Measurements from ENCODE around the gene ZNF608.

Gene ZNF608

DNA sequence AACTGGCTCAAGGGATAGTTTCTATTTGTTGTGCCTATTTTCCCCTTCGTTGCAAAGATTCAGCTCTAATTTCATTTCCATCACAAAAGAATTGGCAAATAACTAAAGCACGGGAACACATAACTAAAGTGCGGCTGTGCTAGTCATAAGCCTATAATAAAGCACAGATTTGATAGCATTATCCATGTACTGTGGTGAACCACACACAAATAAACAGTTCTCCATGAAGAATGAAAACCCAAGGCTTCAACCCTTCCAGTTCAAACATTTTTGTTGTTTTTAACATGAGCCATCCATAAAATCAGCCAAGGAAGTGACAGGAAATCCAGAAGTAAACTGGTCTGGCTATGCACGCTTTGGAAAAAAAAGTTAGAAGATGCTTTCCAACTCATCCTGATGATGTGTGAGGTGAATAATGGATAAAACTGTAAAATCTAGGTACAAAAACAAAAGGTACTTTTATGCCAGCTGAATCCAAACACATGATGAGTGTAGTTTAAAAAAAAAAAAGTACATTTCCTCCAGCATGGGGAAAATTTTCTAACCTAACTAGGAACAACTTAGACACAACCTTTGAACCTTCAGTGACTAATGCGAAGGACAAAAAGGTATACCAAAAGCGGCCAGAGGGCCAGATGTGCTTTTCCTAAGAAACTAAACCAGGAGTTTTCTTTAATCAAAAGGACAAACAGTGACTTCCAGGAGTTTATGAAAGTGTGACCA is 10.2 kb downstream of the ZNF608 start:
- Mint-ChIP-seq H3K4me3 (no peak overlapping the region), H3K27me3 (peaks cover 39% of the 10 kb centered on the region), H3K9me3 (no peaks in the 10 kb centered on the region), H3K4me1 (ENCODE audit: low read depth) (peaks cover 9% of the 10 kb centered on the region), H3K36me3 (ENCODE audit: low read depth) (no peaks in the 10 kb centered on the region), H3K27ac (no peak overlapping the region)

DNA sequence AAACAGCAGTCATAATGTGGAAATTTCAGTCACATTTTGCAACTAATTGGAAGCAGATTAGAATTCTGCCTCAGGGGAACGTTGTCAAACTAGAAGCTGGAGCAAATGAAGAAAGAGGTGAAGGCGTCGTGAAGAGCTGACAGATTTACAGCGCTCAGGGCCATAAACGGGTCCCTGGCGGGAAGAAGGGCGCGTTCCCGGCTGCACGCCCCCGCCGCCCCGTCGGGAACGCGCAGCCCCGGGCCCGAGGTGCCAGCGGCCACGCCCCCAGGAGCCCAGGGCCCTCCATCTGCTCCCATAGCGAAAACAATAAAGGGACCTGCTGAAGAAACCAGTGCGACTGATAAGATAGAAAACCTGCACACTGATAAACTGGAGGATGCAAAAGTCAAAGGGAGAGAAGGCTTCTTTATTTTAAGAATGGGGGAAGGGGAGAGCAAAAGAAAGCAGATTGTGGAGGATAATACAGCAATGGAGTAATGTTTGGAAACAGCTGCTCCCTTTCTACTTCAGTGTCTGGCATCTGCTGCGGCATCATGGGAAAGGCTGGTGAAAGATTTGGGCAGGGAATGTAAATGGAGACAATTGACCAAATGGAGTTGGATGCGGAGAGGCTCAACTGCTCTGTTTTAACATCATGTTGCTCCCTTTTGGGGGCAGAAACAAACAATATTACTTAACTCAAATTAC is 11.1 kb downstream of the ZNF608 start:
- H3K4me3 Mint-ChIP-seq, result peak overlapping the region; percentile 47

DNA sequence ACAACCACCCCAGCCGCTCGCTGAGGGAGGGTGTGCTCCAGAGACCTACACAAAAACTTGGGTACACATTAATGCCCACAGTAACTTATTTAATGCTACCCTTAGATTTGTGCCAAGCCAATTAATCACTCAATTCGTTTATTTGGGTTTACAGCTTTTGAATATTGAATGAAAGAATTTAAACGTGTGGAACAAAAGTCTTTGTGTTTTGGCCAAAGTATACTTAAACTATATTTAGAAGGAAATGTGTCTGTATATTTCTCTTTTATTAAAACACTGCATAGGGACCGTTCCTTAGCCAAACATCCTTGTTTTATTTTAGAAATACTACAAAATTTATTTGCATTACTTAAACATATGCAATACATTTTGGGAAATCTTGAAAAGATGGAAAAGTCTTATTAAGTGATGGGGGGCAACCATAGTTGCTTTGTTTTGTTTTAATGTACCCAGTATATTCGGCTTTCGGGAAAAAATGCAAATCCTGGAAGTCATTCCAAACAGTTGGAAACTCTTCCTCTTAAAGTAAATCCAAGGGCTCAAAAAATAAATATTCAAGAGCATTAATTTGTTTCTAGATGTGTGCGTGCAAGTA is 11.8 kb downstream of the ZNF608 start:
- Mint-ChIP-seq H3K9me3 (no peaks in the 10 kb centered on the region), H3K4me3 (peak overlapping the region; percentile 47), H3K4me1 (ENCODE audit: low read depth) (peaks cover 3% of the 10 kb centered on the region), H3K27ac (no peak overlapping the region), H3K27me3 (peaks cover 34% of the 10 kb centered on the region), H3K36me3 (ENCODE audit: low read depth) (no peaks in the 10 kb centered on the region)

More for the DNA sequence above, 11.1 kb downstream of the ZNF608 start:
- no peaks in the 10 kb centered on the region for H3K9me3 Mint-ChIP-seq
- no peaks in the 10 kb centered on the region for H3K36me3 Mint-ChIP-seq (ENCODE audit: low read depth)
- H3K4me1 Mint-ChIP-seq (ENCODE audit: low read depth), result peaks cover 3% of the 10 kb centered on the region
- no peak overlapping the region for H3K27ac Mint-ChIP-seq
- H3K27me3 Mint-ChIP-seq, result peaks cover 39% of the 10 kb centered on the region

DNA sequence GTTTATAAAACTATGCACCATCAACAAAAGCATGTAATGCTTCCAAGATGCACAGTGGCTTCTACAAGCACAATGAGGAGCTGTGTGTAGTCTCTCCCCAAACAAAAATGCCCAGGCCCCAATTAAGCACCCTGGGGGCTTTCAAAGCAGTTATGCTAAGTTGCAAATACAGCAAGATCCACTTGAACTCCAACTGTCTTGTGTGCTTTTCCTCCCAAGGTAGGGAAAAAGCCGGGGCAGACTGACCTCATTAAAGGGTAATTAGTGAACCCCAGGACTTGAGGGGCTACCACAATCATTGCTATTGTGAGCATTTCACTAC is 13.1 kb downstream of the ZNF608 start:
- Mint-ChIP-seq H3K4me1 (ENCODE audit: low read depth) (peaks cover 3% of the 10 kb centered on the region), H3K27me3 (peaks cover 24% of the 10 kb centered on the region), H3K4me3 (no peak overlapping the region), H3K27ac (no peak overlapping the region), H3K36me3 (ENCODE audit: low read depth) (no peaks in the 10 kb centered on the region), H3K9me3 (no peaks in the 10 kb centered on the region)

DNA sequence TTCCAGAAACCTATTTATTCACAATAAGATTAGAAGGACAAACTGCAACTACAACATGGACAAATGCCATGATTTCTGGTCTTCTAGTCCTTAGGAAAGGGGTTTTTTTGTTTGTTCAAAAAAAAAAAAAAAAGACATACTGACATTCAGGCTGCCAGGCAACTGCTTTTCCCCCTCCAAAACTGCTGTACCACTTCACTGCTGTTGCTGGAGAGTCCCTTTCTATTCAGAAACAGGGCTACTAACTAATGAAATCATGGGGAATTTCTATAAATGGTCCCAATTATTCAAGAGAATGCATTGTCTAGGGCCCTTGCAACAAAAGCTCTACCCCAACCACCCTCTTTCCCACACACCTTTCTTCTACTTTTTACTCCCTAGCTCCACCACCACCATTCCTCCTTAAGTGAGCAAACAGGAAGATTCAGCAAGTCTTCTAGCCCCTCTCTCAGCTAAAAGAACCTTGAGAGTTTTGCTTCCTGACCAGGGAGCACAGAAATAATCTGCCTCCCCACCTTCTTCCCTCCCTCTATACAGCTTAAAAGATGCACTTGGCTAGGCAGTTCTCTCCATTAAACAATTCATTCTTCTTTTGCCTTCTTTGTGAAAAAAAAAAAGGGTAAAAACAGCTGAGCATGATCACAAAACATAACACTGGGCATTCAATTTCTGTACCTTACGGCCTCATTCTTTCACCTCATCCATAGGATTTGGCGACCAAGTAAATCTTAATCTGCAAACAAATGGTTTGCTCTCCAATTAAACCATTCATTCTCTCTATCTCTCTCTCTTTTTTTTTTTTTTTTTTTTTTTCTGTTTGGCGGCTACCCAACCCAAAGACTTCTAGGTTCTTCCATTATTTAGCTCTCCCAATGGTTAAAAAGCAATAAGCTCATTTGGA is 13.8 kb downstream of the ZNF608 start:
- no peaks in the 10 kb centered on the region for H3K9me3 Mint-ChIP-seq
- H3K4me1 Mint-ChIP-seq (ENCODE audit: low read depth), result peaks cover 3% of the 10 kb centered on the region
- no peak overlapping the region for H3K4me3 Mint-ChIP-seq

DNA sequence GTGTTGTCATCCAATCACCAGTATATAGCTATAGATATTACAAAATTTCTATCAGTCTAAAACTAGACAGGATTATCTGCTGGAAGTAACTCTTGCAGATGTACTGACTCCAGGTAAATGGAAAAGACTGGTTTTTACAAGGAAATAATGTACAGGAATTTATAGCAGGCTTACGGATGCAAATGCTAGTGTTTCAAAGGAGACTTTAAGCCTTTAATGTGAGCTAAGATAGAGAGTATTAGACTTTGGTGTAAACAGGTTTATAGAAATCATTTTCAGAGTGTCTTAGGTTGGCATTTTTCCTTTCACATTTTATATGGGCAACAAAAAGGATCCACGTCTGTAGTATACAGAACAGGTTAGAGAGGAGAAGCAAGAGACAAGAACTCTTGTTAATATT is 16.1 kb downstream of the ZNF608 start:
- Mint-ChIP-seq H3K27ac (no peak overlapping the region), H3K4me3 (no peak overlapping the region), H3K27me3 (peaks cover 13% of the 10 kb centered on the region), H3K9me3 (peaks cover 4% of the 10 kb centered on the region), H3K36me3 (ENCODE audit: low read depth) (no peaks in the 10 kb centered on the region), H3K4me1 (ENCODE audit: low read depth) (peaks cover 3% of the 10 kb centered on the region)

More for the DNA sequence above, 13.8 kb downstream of the ZNF608 start:
- Mint-ChIP-seq H3K36me3 (ENCODE audit: low read depth) (no peaks in the 10 kb centered on the region), H3K27me3 (peaks cover 24% of the 10 kb centered on the region), H3K27ac (no peak overlapping the region)

DNA sequence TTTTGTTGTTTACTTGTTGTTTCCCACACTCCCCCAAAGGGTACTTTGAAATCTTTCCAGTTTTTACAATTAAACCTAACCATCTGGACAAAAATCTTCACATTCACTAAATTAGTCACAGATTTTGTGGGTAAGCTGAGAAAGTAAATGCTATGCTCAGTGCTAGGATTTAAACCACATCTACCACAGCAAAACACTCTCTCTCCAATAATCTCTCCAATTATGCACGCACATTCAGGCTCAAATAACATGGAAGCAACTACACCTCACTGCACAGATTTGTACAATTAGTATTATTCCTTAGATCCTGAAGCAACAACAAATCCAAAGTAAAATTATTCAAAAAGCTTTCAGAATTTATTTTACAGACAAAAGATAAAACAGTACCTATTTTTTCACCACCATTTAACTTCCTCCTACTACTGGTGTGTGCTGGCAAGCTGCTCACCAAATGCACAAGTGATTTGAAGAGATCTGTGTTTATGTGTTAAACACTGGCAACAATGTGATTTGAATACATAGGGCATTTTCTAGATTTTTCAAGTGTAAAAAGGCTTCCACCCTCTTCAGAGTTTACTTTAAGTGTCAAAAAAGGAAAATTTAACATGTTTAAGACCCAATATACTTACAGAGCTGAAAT is 16.6 kb downstream of the ZNF608 start:
- Mint-ChIP-seq H3K4me3 (no peak overlapping the region), H3K27ac (no peak overlapping the region), H3K9me3 (peaks cover 4% of the 10 kb centered on the region), H3K27me3 (peaks cover 8% of the 10 kb centered on the region), H3K36me3 (ENCODE audit: low read depth) (no peaks in the 10 kb centered on the region), H3K4me1 (ENCODE audit: low read depth) (peaks cover under 1% of the 10 kb centered on the region)

DNA sequence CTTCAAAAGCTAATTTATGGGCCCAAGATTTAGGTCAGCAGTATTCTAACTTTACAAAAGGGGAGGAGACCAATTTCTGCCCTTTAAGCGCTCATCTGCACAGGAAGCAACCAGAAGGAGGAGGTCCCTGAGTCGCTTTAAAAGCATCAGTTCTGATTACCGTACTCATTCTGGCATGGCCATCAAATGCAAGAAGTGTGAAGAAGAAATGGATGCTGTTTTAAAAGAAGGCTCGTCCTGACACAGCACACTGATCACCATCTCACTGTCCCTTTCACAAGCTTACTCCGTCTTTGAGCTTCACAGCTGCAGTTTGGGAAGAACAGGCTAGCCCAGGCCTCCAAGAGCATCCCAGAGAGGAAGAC is 17.5 kb downstream of the ZNF608 start:
- Mint-ChIP-seq H3K4me3 (no peak overlapping the region), H3K27me3 (peaks cover 1% of the 10 kb centered on the region), H3K9me3 (peaks cover 4% of the 10 kb centered on the region), H3K36me3 (ENCODE audit: low read depth) (no peaks in the 10 kb centered on the region), H3K4me1 (ENCODE audit: low read depth) (no peaks in the 10 kb centered on the region), H3K27ac (no peak overlapping the region)

DNA sequence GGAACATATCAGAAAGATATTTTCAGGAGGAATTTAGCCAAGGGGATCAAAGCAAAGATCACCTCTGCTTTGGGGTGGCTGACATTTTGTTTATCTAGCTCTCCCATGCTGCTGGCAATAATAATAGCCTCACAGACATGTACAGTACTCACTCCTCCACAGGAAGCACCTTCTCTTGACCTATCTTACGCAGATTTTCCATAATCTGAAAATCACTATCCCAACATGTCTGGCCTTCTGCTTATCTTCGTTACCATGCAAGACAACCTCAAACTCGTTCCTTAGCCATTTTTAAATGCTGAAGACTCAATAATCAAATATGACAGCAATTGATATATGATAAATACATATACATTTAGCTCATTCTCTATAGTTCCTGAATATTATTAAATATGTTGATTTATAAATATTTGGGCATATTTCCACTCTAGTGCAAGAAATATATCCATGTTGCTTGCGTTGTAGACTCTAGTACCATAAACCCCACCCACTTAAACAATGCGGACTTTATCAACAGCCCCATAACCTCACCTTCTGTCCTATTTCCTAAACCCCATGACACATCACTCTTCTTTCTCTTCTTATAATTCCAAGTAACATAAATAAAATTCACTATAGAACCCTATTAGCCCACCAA is 18.0 kb downstream of the ZNF608 start:
- Mint-ChIP-seq H3K36me3 (ENCODE audit: low read depth) (no peaks in the 10 kb centered on the region), H3K9me3 (peaks cover 4% of the 10 kb centered on the region), H3K27me3 (no peaks in the 10 kb centered on the region), H3K4me1 (ENCODE audit: low read depth) (no peaks in the 10 kb centered on the region), H3K27ac (no peak overlapping the region), H3K4me3 (no peak overlapping the region)

DNA sequence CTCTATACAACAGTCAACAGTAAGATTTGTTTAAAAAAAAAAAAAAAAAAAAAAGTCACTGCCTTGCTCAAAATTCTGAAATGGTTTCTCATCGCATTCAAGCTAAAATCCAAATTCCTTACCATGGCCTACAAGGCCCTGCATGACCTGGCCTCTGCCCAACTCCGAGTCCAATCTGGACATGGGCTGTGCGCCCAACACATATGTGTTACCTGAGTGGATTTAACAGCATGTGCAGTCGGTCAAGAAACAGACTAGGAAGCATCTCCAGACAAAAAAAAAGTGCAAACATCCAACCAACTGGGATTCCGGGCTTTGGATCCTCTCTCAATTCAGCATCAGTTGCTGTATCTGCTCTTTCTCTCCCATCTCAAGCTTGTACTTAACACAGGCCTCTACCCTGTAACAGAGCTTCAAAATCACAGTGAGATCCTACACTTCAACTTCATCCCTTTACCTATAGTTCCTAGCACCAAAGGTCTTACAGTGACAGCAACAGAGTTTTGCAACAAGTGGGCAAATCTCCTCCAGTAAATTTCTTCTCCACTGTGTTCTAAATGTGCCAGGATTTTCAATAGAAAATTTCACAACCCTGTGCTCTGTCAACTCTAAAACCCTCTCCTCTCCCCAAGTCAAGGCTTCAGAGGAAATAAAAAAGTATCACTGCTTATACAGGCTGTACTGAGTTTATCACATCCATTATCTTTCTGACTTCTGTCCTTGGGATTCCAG is 19.6 kb downstream of the ZNF608 start:
- H3K36me3 Mint-ChIP-seq (ENCODE audit: low read depth), result no peaks in the 10 kb centered on the region

DNA sequence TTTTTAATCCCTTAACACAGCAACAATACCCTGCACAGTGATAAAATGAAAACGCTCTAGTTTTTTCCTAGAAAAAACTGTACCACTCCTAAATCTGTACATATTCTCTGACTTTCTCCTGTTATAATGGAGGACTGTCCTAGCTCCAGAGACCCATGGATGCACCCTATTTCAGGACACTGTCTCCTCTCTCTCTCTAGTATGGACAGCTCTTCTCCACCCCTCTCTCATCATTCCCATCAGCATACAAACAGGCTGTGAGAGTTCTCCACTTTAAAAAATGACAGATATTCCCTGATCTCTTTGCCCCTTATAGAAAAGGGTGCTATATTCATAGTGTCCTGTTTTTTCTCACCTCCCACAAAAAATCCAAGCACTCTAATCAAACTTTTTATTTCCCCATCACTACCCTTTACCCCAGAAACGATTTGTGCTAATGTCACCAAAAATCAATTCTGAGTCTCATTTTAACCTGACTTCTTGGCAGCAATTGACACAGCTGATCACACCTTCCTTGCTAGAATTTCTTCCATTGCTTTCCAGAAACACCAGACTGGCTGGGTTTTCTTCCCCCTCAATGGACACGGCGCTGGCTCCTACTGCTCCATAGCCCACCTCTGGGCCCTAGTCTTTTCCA is 20.7 kb downstream of the ZNF608 start:
- H3K27ac Mint-ChIP-seq, result no peak overlapping the region
- no peak overlapping the region for H3K4me3 Mint-ChIP-seq
- no peaks in the 10 kb centered on the region for H3K27me3 Mint-ChIP-seq
- no peaks in the 10 kb centered on the region for H3K4me1 Mint-ChIP-seq (ENCODE audit: low read depth)
- peaks cover 4% of the 10 kb centered on the region for H3K9me3 Mint-ChIP-seq
- H3K36me3 Mint-ChIP-seq (ENCODE audit: low read depth), result no peaks in the 10 kb centered on the region

More for the DNA sequence above, 19.6 kb downstream of the ZNF608 start:
- no peaks in the 10 kb centered on the region for H3K27me3 Mint-ChIP-seq
- H3K4me3 Mint-ChIP-seq, result no peak overlapping the region
- no peak overlapping the region for H3K27ac Mint-ChIP-seq
- peaks cover 4% of the 10 kb centered on the region for H3K9me3 Mint-ChIP-seq
- no peaks in the 10 kb centered on the region for H3K4me1 Mint-ChIP-seq (ENCODE audit: low read depth)

DNA sequence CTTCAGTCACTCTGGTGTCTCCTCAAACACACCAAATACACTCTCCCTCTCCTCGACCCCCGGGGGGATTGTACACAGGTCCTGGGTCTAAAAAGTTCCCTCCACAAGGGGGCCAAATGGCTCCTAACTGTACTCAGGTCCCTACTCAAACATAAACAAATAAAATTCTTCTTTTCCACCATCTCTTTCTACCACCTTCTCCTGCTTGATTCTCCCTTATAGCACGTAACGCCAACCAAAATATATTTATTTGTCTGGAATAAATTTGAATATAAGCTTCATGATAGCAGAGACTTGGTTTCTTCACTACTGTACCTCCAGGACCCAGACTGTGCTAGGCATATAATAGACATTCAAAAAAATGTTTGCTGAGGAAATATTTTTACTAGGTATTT is 21.4 kb downstream of the ZNF608 start:
- no peaks in the 10 kb centered on the region for H3K36me3 Mint-ChIP-seq (ENCODE audit: low read depth)
- H3K9me3 Mint-ChIP-seq, result peaks cover 4% of the 10 kb centered on the region
- H3K27me3 Mint-ChIP-seq, result no peaks in the 10 kb centered on the region
- H3K4me1 Mint-ChIP-seq (ENCODE audit: low read depth), result no peaks in the 10 kb centered on the region
- H3K27ac Mint-ChIP-seq, result no peak overlapping the region
- no peak overlapping the region for H3K4me3 Mint-ChIP-seq

DNA sequence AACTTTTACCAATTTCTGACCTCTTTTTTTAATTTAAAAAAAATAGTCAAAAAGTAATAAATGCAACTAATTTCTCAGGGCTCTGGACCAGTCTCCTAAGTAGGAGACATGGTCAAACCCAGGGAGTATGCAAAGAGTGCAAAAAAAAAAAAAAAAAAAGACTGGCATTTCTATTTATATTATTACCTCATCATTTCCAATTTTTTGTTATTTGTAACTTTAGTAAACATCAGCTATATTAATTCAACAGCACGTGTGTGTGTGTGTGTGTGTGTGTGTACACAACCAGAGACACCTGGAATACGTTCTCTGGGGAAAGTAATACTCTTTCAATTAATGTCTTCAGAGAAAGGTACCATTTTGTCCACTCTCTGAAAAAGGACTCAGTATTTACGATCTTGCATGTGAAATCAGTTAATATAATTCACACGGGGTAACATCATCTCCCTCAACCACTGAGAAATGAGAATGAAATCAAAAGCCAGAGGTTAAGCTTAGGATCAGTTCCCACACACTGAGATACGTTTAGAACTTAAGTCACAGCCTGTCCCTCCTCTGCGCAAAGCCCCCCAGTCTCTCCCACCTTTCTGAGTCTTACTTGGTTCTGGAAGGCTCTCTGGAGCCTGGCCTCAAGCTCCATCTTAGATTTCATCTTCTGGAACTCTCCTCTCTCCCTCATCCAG is 21.9 kb downstream of the ZNF608 start:
- Mint-ChIP-seq H3K9me3 (peaks cover 4% of the 10 kb centered on the region), H3K27ac (no peak overlapping the region), H3K36me3 (ENCODE audit: low read depth) (no peaks in the 10 kb centered on the region), H3K27me3 (no peaks in the 10 kb centered on the region), H3K4me3 (no peak overlapping the region), H3K4me1 (ENCODE audit: low read depth) (no peaks in the 10 kb centered on the region)
